Raji (cell line): ENCODE data around the gene LDLRAD3.

Source experiments
- POLR2A ChIP-seq: IDR thresholded peaks from 2 replicates; pipeline ENCODE4 v1.6.1; 2011; ENCODE audit warnings: low read depth, low read length, control low read depth; ENCODE audit not compliant: insufficient read depth

Gene LDLRAD3

GRCh38 chr11:36077368-36077767 is 133.5 kb downstream of the LDLRAD3 start:
- TF ChIP-seq POLR2A = no peak

GRCh38 chr11:36077886-36078685 is 134.2 kb downstream of the LDLRAD3 start:
- no peak for TF ChIP-seq POLR2A

GRCh38 chr11:36078686-36079055 is 134.8 kb downstream of the LDLRAD3 start:
- TF ChIP-seq POLR2A = no peak

- no peak for TF ChIP-seq POLR2A
These were observed 136.2 kb downstream of the LDLRAD3 start for GRCh38 chr11:36079878-36080675.

- no peak for TF ChIP-seq POLR2A
These were observed 137.5 kb downstream of the LDLRAD3 start for GRCh38 chr11:36081274-36081945.

GRCh38 chr11:36086366-36086765 is 142.5 kb downstream of the LDLRAD3 start:
- no peak for TF ChIP-seq POLR2A

- TF ChIP-seq POLR2A = no peak
These were observed 144.6 kb downstream of the LDLRAD3 start for GRCh38 chr11:36088266-36088972.

GRCh38 chr11:36089920-36090319 is 146.1 kb downstream of the LDLRAD3 start:
- TF ChIP-seq POLR2A = no peak

- no peak for TF ChIP-seq POLR2A
These were observed 146.7 kb downstream of the LDLRAD3 start for GRCh38 chr11:36090356-36091109.

- TF ChIP-seq POLR2A = no peak
These were observed 147.5 kb downstream of the LDLRAD3 start for GRCh38 chr11:36091256-36091811.

- TF ChIP-seq POLR2A = no peak
These were observed 148.6 kb downstream of the LDLRAD3 start for GRCh38 chr11:36092314-36093030.

GRCh38 chr11:36093548-36093947 is 149.7 kb downstream of the LDLRAD3 start:
- no peak for TF ChIP-seq POLR2A

- TF ChIP-seq POLR2A = no peak
These were observed 150.3 kb downstream of the LDLRAD3 start for GRCh38 chr11:36094164-36094563.

- no peak for TF ChIP-seq POLR2A
These were observed 151.9 kb downstream of the LDLRAD3 start for GRCh38 chr11:36095716-36096115.

GRCh38 chr11:36097219-36097650 is 153.4 kb downstream of the LDLRAD3 start:
- no peak for TF ChIP-seq POLR2A
